ENCODE measurements around the gene CRTAP. TPM values are rescaled to one million over a fixed set of nuclear protein-coding genes. Genes with fewer than 3 reads are reported as not detected.
"Not testable (repeated sequence)": the region's sequence is repeated elsewhere in the genome, so short reads cannot be mapped to it uniquely, and the experiment has no call there.

The CRTAP gene
- total RNA-seq, 6 donors from 2014 or later, result 75.4 to 235 (median 119) TPM

DNA sequence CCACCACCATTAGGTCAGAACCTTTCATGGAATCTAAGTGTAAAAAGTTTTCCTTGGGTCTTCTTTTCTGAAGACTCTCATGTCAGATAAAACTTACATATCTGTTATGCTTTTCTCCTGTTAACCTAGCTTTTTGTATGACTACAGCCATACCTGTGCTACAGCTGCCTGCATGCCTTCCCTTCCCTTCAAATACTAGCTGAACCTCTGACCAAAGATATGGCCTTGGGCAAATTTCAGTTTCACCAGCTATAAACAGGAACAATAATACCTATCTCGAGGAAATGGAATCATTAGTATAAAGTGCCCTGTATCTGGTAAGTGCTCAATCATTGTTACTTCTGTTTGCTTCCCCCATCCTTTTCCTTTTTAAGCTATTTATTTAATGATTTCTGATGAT, 41.9 kb upstream of the CRTAP start:
- 94 to 97% methylated on average over 1 of the region's 1 CpG for WGBS, 2 donors
- ATAC-seq (ENCODE audit: low FRiP score in 2 of 2) (no peak), DNase-seq (no peak)
- Histone ChIP-seq H3K4me1 (peaks cover 0 to 6% (median 0%) of the 10 kb centered on the region in 4 donors), H3K27ac (no peak overlapping the region), H3K36me3 (peaks cover 0 to 47% (median 5%) of the 10 kb centered on the region in 4 donors), H3K27me3 (no peaks in the 10 kb centered on the region), H3K9me3 (no peaks in the 10 kb centered on the region), H3K4me3 (no peak overlapping the region)
- TF ChIP-seq EP300 (IDR thresholded peaks at IDR 0.05) (no peak), POLR2A (IDR thresholded peaks at IDR 0.05) (no peak), POLR2AphosphoS5 (IDR thresholded peaks at IDR 0.05) (no peak)
- TF ChIP-seq, protein P1, sequence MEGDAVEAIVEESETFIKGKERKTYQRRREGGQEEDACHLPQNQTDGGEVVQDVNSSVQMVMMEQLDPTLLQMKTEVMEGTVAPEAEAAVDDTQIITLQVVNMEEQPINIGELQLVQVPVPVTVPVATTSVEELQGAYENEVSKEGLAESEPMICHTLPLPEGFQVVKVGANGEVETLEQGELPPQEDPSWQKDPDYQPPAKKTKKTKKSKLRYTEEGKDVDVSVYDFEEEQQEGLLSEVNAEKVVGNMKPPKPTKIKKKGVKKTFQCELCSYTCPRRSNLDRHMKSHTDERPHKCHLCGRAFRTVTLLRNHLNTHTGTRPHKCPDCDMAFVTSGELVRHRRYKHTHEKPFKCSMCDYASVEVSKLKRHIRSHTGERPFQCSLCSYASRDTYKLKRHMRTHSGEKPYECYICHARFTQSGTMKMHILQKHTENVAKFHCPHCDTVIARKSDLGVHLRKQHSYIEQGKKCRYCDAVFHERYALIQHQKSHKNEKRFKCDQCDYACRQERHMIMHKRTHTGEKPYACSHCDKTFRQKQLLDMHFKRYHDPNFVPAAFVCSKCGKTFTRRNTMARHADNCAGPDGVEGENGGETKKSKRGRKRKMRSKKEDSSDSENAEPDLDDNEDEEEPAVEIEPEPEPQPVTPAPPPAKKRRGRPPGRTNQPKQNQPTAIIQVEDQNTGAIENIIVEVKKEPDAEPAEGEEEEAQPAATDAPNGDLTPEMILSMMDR (IDR thresholded peaks at IDR 0.05), result no peak

DNA sequence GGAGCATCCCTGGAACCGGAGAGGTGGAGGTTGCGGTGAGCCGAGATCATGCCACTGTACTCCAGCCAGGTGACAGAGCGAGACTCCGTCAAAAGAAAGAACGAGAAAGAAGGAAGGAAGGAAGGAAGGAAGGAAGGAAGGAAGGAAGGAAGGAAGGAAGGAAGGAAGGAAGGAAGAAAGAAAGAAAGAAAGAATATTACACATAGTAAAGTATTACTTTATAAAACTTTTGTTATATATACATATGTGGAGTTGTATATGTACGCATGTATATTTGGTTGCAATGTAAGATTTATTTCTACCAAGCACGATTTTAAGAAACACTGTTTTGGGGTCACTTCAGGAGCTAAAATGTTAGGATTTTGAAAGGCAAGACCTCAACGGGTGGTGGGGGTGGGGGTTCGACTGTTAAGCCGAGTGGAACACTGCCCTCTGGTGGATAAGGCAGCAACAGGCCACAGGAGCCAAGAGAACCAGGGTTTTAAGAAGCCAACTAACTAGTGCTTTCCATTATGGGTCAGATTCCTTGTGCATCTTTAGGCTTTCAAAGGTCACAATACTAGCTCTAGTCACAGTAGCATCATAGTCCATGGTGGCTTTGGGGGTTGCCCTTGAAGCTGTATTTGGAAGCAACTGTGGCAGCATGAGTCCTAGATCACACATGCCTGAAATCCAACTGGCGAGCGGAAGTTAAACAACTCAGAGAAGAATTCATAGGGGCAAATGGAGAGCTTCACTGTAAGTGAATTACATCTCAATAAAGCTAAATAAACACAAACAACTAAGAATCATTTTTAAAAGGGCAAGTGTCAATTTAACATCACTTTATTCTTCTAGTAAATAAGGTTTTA, 39.4 kb upstream of the CRTAP start:
- DNase-seq, result peak in 1 of 2 donors; percentile 66
- no peaks in the 10 kb centered on the region for H3K27me3 ChIP-seq
- 54 to 59% methylated on average over 13 of the region's 13 CpGs for WGBS, 2 donors
- H3K9me3 ChIP-seq, result no peaks in the 10 kb centered on the region
- H3K27ac ChIP-seq, result no peak overlapping the region
- TF ChIP-seq, protein P1 (IDR thresholded peaks at IDR 0.05), result peak; percentile 48 to 82 (median 78)
- TF ChIP-seq POLR2AphosphoS5 (IDR thresholded peaks at IDR 0.05), result no peak
- TF ChIP-seq POLR2A (IDR thresholded peaks at IDR 0.05), result no peak
- TF ChIP-seq EP300 (IDR thresholded peaks at IDR 0.05), result no peak
- H3K36me3 ChIP-seq, result peaks cover 0 to 28% (median 0%) of the 10 kb centered on the region in 4 donors
- H3K4me3 ChIP-seq, result no peak overlapping the region
- peak; percentile 67 to 85 for ATAC-seq (ENCODE audit: low FRiP score in 2 of 2)
- peaks cover 0 to 6% (median 0%) of the 10 kb centered on the region in 4 donors for H3K4me1 ChIP-seq

DNA sequence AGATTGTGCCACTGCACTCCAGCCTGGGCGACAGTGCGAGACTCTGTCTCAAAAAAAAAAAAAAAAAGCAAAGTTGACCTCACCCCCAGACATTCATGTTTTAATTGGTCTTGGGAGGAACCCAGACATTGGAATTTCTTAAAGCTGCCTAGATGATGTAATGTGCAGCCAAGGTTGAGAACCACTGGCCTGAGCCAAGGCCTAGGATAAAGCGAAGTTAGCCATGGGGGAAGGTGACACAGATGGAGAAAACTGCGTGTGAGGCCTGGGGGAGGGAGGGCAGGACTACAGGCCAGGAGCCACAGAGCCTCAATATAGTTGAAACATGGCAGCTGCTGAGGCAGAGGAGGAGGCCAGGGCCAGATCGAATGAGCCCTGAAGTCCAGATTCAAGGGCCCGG, 37.8 kb upstream of the CRTAP start:
- WGBS, 2 donors, result 88 to 96% methylated on average over 6 of the region's 6 CpGs
- DNase-seq (no peak), ATAC-seq (ENCODE audit: low FRiP score in 2 of 2) (peak in 1 of 2 donors; percentile 85)
- Histone ChIP-seq H3K4me3 (no peak overlapping the region), H3K36me3 (peaks cover 0 to 21% (median 0%) of the 10 kb centered on the region in 4 donors), H3K27me3 (no peaks in the 10 kb centered on the region), H3K27ac (no peak overlapping the region), H3K9me3 (no peaks in the 10 kb centered on the region), H3K4me1 (no peaks in the 10 kb centered on the region)
- TF ChIP-seq EP300 (IDR thresholded peaks at IDR 0.05) (no peak), POLR2AphosphoS5 (IDR thresholded peaks at IDR 0.05) (no peak), POLR2A (IDR thresholded peaks at IDR 0.05) (no peak)
- TF ChIP-seq, protein P1 (IDR thresholded peaks at IDR 0.05), result no peak

DNA sequence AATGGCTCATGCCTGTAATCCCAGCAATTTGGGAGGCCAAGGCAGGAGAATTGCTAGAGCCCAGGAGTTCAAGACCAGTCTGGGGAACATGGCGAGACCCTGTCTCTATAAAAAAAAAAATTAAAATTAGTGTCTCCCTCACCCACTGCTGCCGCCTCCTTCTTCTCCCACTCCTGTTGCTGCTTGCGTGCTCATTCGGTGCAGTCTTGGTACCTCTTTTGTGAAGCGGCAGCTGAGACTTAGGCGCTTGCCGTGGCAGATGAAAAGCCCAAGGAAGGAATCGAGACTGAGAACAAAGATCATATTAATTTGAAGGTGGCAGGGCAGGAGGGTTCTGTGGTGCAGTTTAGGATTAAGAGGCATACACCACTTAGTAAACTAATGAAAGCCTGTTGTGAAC, 36.9 kb upstream of the CRTAP start:
- Histone ChIP-seq H3K9me3 (no peaks in the 10 kb centered on the region), H3K4me3 (no peak overlapping the region), H3K36me3 (peaks cover 0 to 12% (median 0%) of the 10 kb centered on the region in 4 donors), H3K27ac (no peak overlapping the region), H3K4me1 (no peaks in the 10 kb centered on the region), H3K27me3 (no peaks in the 10 kb centered on the region)
- no peak for DNase-seq
- TF ChIP-seq POLR2A (IDR thresholded peaks at IDR 0.05), result no peak
- no peak for TF ChIP-seq EP300 (IDR thresholded peaks at IDR 0.05)
- no peak for TF ChIP-seq POLR2AphosphoS5 (IDR thresholded peaks at IDR 0.05)
- 85 to 98% methylated on average over 8 of the region's 8 CpGs for WGBS, 2 donors
- ATAC-seq (ENCODE audit: low FRiP score in 2 of 2), result no peak

DNA sequence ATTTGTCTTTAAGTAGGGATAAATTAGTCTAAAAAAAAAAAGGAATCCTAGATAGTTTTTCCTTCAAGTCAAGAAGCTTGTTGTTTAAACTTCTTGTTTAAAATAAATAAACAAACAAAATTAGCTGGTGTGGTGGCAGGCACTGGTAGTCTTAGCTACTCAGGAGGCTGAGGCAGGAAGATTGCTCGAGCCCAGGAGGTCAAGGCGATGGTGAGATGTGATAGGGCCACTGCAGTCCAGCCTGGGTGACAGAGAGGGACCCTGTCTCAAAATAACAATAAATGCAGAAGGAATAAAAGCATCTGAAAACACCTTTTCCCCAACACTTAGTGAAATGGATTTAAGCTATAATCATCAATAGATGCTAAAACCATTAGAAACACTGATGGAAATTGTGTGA, 35.8 kb upstream of the CRTAP start:
- no peak overlapping the region for H3K4me3 ChIP-seq
- H3K4me1 ChIP-seq, result no peaks in the 10 kb centered on the region
- H3K9me3 ChIP-seq, result no peaks in the 10 kb centered on the region
- no peak overlapping the region for H3K27ac ChIP-seq
- 94 to 96% methylated on average over 2 of the region's 2 CpGs for whole genome bisulfite sequencing, 2 donors
- DNase-seq, result no peak
- TF ChIP-seq, protein P1 (IDR thresholded peaks at IDR 0.05), result no peak
- TF ChIP-seq EP300 (IDR thresholded peaks at IDR 0.05) (no peak), POLR2AphosphoS5 (IDR thresholded peaks at IDR 0.05) (no peak), POLR2A (IDR thresholded peaks at IDR 0.05) (no peak)
- H3K27me3 ChIP-seq, result no peaks in the 10 kb centered on the region
- H3K36me3 ChIP-seq, result peaks cover 0 to 4% (median 0%) of the 10 kb centered on the region in 4 donors
- no peak for ATAC-seq (ENCODE audit: low FRiP score in 2 of 2)

DNA sequence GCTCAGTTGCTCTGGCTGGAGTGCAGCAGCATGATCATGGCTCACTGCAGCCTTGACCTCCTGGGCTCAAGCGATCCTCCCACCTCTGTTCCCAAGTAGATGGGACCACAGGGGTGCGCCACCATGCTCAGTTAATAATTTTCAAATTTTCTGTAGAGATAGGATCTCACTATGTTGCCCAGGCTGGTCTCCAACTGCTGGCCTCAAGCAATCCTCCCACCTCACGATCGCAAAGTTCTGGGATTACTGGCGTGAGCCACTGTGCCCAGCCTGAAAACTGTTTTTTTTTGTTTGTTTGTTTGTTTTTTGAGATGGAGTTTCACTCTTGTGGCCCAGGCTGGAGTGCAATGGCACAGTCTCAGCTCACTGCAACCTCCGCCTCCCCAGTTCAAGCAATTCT, 34.0 kb upstream of the CRTAP start:
- not testable (repeated sequence) for DNase-seq; H3K9me3 ChIP-seq; H3K36me3 ChIP-seq; ATAC-seq (ENCODE audit: low FRiP score in 2 of 2); H3K27me3 ChIP-seq; H3K4me1 ChIP-seq; H3K27ac ChIP-seq; H3K4me3 ChIP-seq
- WGBS, 2 donors, result 97 to 98% methylated on average over 6 of the region's 6 CpGs
